ENCODE results near the gene TMEM250.
"Not testable (repeated sequence)": the region's sequence is repeated elsewhere in the genome, so short reads cannot be mapped to it uniquely, and the experiment has no call there.

Gene TMEM250

GRCh38 chr9:136152543-136152866, 33.8 kb upstream of the TMEM250 start:
- DNase-seq (ENCODE audit: extremely low spot score), result no peak
- ChIA-PET POLR2A (no interaction called here), CTCF (no interaction called here)
- TF ChIP-seq CTCF (IDR thresholded peaks at IDR 0.05; ENCODE audit: control extremely low read depth, extremely low read depth, low read depth, missing control alignments), result no peak

- DNase-seq (ENCODE audit: extremely low spot score), result no peak
- ChIA-PET CTCF (no interaction called here), POLR2A (no interaction called here)
- TF ChIP-seq CTCF (IDR thresholded peaks at IDR 0.05; ENCODE audit: control extremely low read depth, extremely low read depth, low read depth, missing control alignments), result no peak
These were observed 33.3 kb upstream of the TMEM250 start for GRCh38 chr9:136151848-136152542.

GRCh38 chr9:136151214-136151804, 32.6 kb upstream of the TMEM250 start:
- POLR2A ChIA-PET, result no interaction called here
- no peak for TF ChIP-seq CTCF (IDR thresholded peaks at IDR 0.05; ENCODE audit: control extremely low read depth, extremely low read depth, low read depth, missing control alignments)
- no peak for DNase-seq (ENCODE audit: extremely low spot score)
- CTCF ChIA-PET, result no interaction called here

GRCh38 chr9:136150664-136151213, 32.1 kb upstream of the TMEM250 start:
- DNase-seq (ENCODE audit: extremely low spot score); POLR2A ChIA-PET; CTCF ChIA-PET: not testable (repeated sequence)

- no peak for TF ChIP-seq CTCF (IDR thresholded peaks at IDR 0.05; ENCODE audit: control extremely low read depth, extremely low read depth, low read depth, missing control alignments)
- CTCF ChIA-PET, result no interaction called here
- POLR2A ChIA-PET, result no interaction called here
- no peak for DNase-seq (ENCODE audit: extremely low spot score)
These were observed 31.2 kb upstream of the TMEM250 start for GRCh38 chr9:136149853-136150252.

GRCh38 chr9:136149337-136149736, 30.7 kb upstream of the TMEM250 start:
- ChIA-PET CTCF (no interaction called here), POLR2A (no interaction called here)
- DNase-seq (ENCODE audit: extremely low spot score), result no peak
- no peak for TF ChIP-seq CTCF (IDR thresholded peaks at IDR 0.05; ENCODE audit: control extremely low read depth, extremely low read depth, low read depth, missing control alignments)

- ChIA-PET POLR2A (no interaction called here), CTCF (no interaction called here)
- DNase-seq (ENCODE audit: extremely low spot score), result no peak
- TF ChIP-seq CTCF (IDR thresholded peaks at IDR 0.05; ENCODE audit: control extremely low read depth, extremely low read depth, low read depth, missing control alignments), result no peak
These were observed 30.1 kb upstream of the TMEM250 start for GRCh38 chr9:136148766-136149165.
